GM18505 (cell line): Measurements from ENCODE around the gene GNAS.

Source experiments
- ATAC-seq: cut with Tn5 transposase; IDR thresholded peaks from one replicate; pipeline ENCODE4 v1.9.1; 2021; ENCODE audit not compliant: unreplicated experiment
- POLR2A ChIP-seq: IDR thresholded peaks from 4 replicates; pipeline ENCODE4 v1.6.1; 2011; ENCODE audit warnings: borderline replicate concordance; ENCODE audit not compliant: insufficient read depth, insufficient read length; ENCODE audit errors: extremely low read depth

The GNAS gene

GRCh38 chr20:58907320-58908137 is 55.0 kb downstream of the GNAS start:
- peak; percentile 68 for TF ChIP-seq POLR2A
- peak; percentile 84 for ATAC-seq

GRCh38 chr20:58908221-58908620 is 55.7 kb downstream of the GNAS start:
- ATAC-seq, result no peak
- TF ChIP-seq POLR2A, result no peak

DNA sequence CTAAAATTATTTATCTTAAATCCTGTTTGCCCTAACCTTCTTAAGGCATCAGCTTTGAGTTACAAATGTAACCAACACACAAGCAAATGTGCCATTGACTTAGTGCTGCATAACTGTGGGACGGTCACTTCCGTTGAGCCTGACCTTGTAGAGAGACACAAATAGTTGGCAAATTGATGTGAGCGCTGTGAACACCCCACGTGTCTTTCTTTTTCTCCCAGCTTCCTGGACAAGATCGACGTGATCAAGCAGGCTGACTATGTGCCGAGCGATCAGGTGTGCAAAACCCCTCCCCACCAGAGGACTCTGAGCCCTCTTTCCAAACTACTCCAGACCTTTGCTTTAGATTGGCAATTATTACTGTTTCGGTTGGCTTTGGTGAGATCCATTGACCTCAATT is 56.4 kb downstream of the GNAS start:
- ATAC-seq, result no peak
- no peak for TF ChIP-seq POLR2A

DNA sequence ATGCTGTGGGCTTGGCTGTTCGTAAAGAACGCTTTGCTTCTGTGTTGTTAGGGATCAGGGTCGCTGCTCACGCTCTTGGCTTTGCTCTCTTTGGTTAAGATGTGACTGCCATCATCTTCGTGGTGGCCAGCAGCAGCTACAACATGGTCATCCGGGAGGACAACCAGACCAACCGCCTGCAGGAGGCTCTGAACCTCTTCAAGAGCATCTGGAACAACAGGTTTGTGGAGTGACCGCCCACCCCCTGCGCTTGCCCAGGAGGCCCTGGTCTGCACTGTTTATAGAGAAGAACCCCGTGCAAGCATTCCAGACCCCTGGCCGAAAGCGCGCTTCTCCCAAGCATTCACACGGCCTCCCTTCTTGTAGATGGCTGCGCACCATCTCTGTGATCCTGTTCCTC is 57.1 kb downstream of the GNAS start:
- ATAC-seq, result no peak
- no peak for TF ChIP-seq POLR2A

DNA sequence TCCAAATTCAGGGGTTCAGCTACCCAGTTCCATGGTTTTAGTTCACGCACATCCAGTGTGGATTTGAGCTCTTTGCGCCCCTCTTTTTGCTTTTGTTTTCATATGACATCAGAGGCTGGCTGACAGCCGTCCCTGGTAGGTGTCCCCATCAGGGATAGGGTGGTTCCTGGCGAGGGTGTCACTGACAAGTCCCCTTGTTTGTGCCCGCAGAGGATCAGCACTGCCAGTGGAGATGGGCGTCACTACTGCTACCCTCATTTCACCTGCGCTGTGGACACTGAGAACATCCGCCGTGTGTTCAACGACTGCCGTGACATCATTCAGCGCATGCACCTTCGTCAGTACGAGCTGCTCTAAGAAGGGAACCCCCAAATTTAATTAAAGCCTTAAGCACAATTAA is 58.0 kb downstream of the GNAS start:
- TF ChIP-seq POLR2A, result no peak
- ATAC-seq, result no peak

GRCh38 chr20:58911309-58911708 is 58.8 kb downstream of the GNAS start:
- no peak for TF ChIP-seq POLR2A
- no peak for ATAC-seq

DNA sequence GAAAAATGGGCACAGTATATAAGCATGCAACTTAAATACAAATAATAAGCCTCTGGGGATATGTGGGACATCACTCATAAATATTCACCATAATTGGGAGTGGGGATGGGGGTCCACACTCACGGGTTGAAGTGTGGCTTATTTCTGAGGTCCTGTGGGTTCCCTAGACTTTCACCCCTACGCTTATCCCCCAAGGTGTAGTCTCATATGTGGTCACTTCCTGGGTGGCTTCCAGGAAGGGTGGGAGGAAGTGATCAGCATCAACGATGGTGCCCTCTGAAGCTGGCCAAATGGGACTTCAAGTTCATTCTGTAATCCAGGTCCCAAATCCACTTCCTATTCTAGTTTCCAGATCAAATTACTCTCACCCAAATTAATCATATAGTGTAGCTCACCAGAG is 59.5 kb downstream of the GNAS start:
- no peak for TF ChIP-seq POLR2A
- ATAC-seq, result no peak

DNA sequence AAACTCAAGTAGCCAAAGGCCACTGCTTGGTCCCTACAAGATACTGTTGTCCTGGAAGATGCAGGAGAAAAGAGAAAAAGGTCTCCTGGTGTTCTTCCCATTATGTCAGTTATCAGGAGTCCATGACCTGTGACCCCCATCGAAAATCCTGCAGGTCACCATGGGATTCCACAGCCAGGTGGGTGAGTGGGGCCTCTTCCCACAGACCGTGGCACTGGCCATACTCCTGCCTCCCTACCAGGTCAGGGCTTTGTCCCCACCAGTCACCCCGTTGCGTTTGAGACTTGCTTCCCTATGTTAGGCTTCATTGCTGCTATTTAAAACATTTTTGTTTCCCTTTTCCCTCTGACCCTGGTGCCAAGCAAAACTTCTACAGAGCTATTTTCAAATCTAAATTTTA is 60.6 kb downstream of the GNAS start:
- no peak for TF ChIP-seq POLR2A
- ATAC-seq, result no peak

DNA sequence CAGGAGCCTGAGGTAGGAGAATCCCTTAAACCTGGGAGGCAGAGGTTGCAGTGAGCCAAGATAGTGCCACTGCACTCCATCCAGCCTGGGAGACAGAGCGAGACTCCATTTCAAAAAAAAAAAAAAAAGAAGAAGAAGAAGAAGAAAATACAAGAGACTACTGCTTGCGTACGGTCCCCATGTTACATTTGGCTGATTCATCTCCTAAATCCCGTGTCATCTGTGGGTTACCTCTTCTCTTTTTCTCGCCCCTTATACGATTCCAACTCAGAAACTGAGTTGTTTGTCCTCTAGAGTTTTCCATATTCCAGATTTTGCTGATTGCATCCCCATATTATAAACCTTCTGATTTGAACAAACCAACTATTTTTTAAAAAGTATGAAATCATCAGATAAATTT is 66.1 kb downstream of the GNAS start:
- no peak for ATAC-seq
- TF ChIP-seq POLR2A, result no peak

DNA sequence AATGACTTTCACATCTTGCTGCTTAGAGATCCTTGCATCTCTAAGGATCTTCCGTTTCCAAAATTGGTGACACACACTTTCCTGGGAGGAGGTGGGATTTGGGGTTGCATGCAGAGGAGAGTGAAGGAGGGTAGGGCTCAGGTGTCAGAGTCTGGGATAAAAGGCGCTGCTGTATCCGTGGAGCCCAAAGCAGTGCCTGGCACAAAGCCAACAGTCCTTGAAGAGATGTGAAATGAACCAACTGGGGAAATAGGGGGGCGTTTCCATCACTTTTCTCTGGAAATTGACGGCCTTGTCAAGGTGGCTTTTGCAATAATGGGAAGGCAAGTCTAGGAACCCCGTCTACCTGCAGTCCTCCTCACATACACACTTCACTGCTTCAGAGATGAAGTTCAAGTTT is 69.0 kb downstream of the GNAS start:
- TF ChIP-seq POLR2A, result no peak
- ATAC-seq, result no peak

GRCh38 chr20:58922036-58922435 is 69.5 kb downstream of the GNAS start:
- TF ChIP-seq POLR2A, result no peak
- ATAC-seq, result no peak

DNA sequence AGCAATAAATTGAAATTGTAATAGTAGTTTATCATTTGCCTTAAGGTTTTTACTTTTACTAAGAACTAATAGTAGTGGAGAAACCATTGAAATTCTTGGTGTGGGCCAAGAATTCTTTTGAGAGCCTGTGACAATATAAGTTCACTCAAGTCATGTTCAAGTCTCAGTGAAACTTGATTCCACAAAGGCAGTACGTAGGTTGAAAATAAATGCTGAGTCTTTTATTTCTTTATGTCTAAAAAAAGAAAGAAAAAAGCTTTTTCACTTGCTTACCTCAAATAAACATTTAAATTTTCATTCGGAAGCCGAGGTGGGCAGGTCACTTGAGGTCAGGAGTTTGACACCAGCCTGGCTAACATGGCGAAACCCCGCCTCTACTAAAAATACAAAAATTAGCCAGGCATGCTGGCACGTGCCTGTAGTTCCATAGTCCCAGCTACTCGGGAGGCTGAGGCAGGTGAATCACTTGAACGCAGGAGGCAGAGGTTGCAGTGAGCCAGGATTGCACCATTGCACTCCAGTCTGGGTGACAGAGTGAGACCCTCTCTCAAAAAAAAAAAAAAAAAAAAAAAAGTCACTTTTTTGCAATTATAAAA is 70.7 kb downstream of the GNAS start:
- ATAC-seq, result no peak
- TF ChIP-seq POLR2A, result no peak

- ATAC-seq, result no peak
- no peak for TF ChIP-seq POLR2A
Measured at GRCh38 chr20:58926802-58927489, 74.4 kb downstream of the GNAS start.
